Measurements from ENCODE around the gene MAP2K5. TPM values are rescaled to one million over a fixed set of nuclear protein-coding genes. Genes with fewer than 3 reads are reported as not detected.

Gene MAP2K5
- total RNA-seq, 6 experiments from 2014 or later: 5.0 to 11.6 (median 8.8) TPM

GRCh38 chr15:67508407-67508806 is 34.1 kb upstream of the MAP2K5 start:
- DNase-seq: no peak
- TF ChIP-seq POLR2A (IDR thresholded peaks at IDR 0.05) (no peak), CTCF (IDR thresholded peaks at IDR 0.05) (no peak)
- peaks cover 0 to 8% (median 0%) of the 10 kb centered on the region in 4 donors for H3K36me3 ChIP-seq
- H3K9me3 ChIP-seq: no peaks in the 10 kb centered on the region
- H3K27ac ChIP-seq: no peak overlapping the region
- intact Hi-C loops (cut with DNase I): loop anchor here in 1 of 2 donors (10.0 kb wide), 1 partner anchor 326 kb away; no protein-coding TSS in a partner anchor
- H3K4me1 ChIP-seq: no peaks in the 10 kb centered on the region
- no peaks in the 10 kb centered on the region for H3K27me3 ChIP-seq
- no peak for ATAC-seq
- 94% methylated on average over 3 of the region's 3 CpGs for WGBS (ENCODE audit: insufficient coverage, low coverage, low lambda C conversion rate, missing lambda C conversion rate)
- no peak overlapping the region for H3K4me3 ChIP-seq

DNA sequence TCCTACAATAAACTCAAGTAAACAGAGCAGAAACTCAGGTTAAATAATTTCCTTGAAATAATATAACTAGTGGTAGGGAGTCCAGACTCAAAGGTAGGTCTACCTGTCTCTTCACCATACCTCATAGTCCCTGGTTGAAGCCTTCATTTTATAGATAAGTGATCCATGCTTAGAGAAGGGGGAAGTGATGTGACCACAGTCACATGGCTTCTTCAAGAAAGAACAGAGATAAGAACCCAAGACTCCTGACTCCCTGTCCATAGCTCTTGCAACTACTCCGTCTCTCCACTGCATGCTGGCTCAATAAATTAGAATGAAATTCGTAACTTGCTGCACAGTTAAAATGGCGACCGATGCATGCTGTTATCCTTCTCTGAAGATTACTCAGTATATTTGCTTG is 32.6 kb upstream of the MAP2K5 start:
- Histone ChIP-seq H3K4me1 (no peaks in the 10 kb centered on the region), H3K4me3 (no peak overlapping the region), H3K36me3 (peaks cover 0 to 15% (median 0%) of the 10 kb centered on the region in 4 donors), H3K27me3 (no peaks in the 10 kb centered on the region), H3K27ac (no peak overlapping the region), H3K9me3 (no peaks in the 10 kb centered on the region)
- no peak for ATAC-seq
- 85% methylated on average over 4 of the region's 4 CpGs for WGBS (ENCODE audit: insufficient coverage, low coverage, low lambda C conversion rate, missing lambda C conversion rate)
- TF ChIP-seq POLR2A (IDR thresholded peaks at IDR 0.05): no peak
- no peak for TF ChIP-seq CTCF (IDR thresholded peaks at IDR 0.05)
- intact Hi-C loops (cut with DNase I): loop anchor here in 1 of 2 donors (10.0 kb wide), 1 partner anchor 325 kb away; no protein-coding TSS in a partner anchor
- no peak for DNase-seq

DNA sequence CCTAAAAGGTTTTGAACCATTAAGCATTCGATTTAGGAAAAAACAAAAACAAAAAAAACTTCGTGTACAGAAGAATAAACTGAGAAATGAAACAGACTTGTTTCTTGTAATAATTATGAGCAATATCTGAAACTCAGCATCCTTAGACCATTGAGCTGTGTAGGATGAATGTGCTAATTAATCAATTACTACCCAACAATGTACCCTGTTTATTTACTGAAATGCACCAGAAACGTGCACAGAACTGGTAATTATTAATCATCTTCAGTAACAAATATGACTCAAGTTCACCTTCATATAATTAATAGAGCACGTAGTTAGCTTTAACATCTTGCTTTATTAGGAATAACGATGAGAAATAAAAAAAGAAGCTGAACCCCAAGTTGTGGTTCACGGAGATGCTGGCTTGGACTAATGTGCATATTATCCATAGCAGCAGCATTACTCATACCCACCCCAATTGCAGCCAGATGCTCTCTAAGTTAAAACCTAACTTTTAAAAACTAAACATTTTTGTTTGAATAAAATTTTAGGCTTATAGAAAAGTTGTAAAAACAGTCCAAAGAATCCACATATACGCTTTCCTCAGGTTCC is 31.8 kb upstream of the MAP2K5 start:
- H3K27me3 ChIP-seq: no peaks in the 10 kb centered on the region
- no peak overlapping the region for H3K27ac ChIP-seq
- H3K4me1 ChIP-seq: no peaks in the 10 kb centered on the region
- WGBS (ENCODE audit: insufficient coverage, low coverage, low lambda C conversion rate, missing lambda C conversion rate): 84% methylated on average over 7 of the region's 7 CpGs
- intact Hi-C loops (cut with DNase I): no loop called here
- DNase-seq (no peak), ATAC-seq (no peak)
- H3K4me3 ChIP-seq: no peak overlapping the region
- H3K36me3 ChIP-seq: peaks cover 0 to 15% (median 0%) of the 10 kb centered on the region in 4 donors
- no peaks in the 10 kb centered on the region for H3K9me3 ChIP-seq
- TF ChIP-seq POLR2A (IDR thresholded peaks at IDR 0.05) (no peak), CTCF (IDR thresholded peaks at IDR 0.05) (no peak)

DNA sequence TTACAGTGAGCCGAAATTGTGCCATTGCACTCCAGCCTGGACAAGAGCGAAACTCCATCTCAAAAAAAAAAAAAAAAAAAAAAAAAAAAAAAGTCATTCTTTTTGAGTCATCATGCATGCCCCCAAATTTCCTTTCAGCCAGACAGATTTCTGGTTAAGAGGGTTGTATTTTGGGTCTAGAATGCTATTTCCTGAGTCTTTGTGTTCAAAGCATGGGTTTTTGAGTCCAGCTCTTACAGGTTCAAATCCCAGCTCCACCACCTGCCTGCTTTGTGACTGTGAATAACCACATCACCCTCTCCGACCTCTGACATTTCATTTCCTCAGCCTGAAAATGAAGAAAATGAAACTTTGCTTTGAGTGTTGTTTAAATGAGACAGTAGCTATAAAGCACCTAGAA is 30.9 kb upstream of the MAP2K5 start:
- H3K27ac ChIP-seq: no peak overlapping the region
- peaks cover 0 to 15% (median 0%) of the 10 kb centered on the region in 4 donors for H3K36me3 ChIP-seq
- H3K4me3 ChIP-seq: no peak overlapping the region
- 94% methylated on average over 1 of the region's 3 CpGs for WGBS (ENCODE audit: insufficient coverage, low coverage, low lambda C conversion rate, missing lambda C conversion rate)
- no peak for TF ChIP-seq POLR2A (IDR thresholded peaks at IDR 0.05)
- no peak for TF ChIP-seq CTCF (IDR thresholded peaks at IDR 0.05)
- DNase-seq: no peak
- no peaks in the 10 kb centered on the region for H3K9me3 ChIP-seq
- no peak for ATAC-seq
- no peaks in the 10 kb centered on the region for H3K4me1 ChIP-seq
- H3K27me3 ChIP-seq: no peaks in the 10 kb centered on the region
- intact Hi-C loops (cut with DNase I): no loop called here

Measured in right lobe of liver (tissue), 6 donors.